CD14-positive monocyte (primary cell): ENCODE data around the gene CAMK4. TPM values are rescaled to one million over a fixed set of nuclear protein-coding genes. Genes with fewer than 3 reads are reported as not detected.

Experiments
- DNase-seq, 3 donors: peaks; one replicate each; pipeline ENCODE4 v3.0.0-alpha.2; 2011 to 2022
- H2AFZ ChIP-seq: 2 replicates; pipeline ENCODE4 v1.6.0; 2012; ENCODE audit warnings: mild to moderate bottlenecking, low read depth, low read length, inconsistent platforms; ENCODE audit not compliant: insufficient read depth, poor library complexity, severe bottlenecking
- H3K27ac ChIP-seq, 2 donors: 1 replicate in 1 of 2; 2 replicates in 1 of 2; pipeline ENCODE4 v1.5.1; 2012 to 2013; ENCODE audit warnings: low read length in 2 of 2, control low read depth in 1 of 2, inconsistent platforms in 1 of 2, low read depth in 1 of 2, mild to moderate bottlenecking in 1 of 2
- H3K27me3 ChIP-seq, 2 donors: one replicate each; pipeline versions ENCODE4 v1.6.0 to v1.6.1; 2011 to 2013; ENCODE audit warnings: low read length in 2 of 2; ENCODE audit not compliant: control insufficient read depth in 2 of 2, insufficient read depth in 2 of 2
- H3K36me3 ChIP-seq, 2 donors: replicated peaks in 1 of 2; 1 replicate in 1 of 2; 2 replicates in 1 of 2; pipeline versions ENCODE4 v1.5.1 to v1.6.1; 2012 to 2013; ENCODE audit warnings: low read length in 2 of 2, control low read depth in 1 of 2, inconsistent platforms in 1 of 2, mild to moderate bottlenecking in 1 of 2; ENCODE audit not compliant: insufficient read depth in 2 of 2, control insufficient read depth in 1 of 2
- H3K4me1 ChIP-seq, 2 donors: 1 replicate in 1 of 2; 2 replicates in 1 of 2; pipeline versions ENCODE4 v1.5.1 to v1.6.1; 2012 to 2013; ENCODE audit warnings: low read length in 2 of 2, control low read depth in 1 of 2, inconsistent platforms in 1 of 2, mild to moderate bottlenecking in 1 of 2, moderate library complexity in 1 of 2; ENCODE audit not compliant: insufficient read depth in 2 of 2, control insufficient read depth in 1 of 2
- H3K4me2 ChIP-seq: replicated peaks from 2 replicates; pipeline ENCODE3; 2012; ENCODE audit warnings: low read length, moderate library complexity, mild to moderate bottlenecking; ENCODE audit not compliant: poor library complexity, severe bottlenecking; ENCODE audit errors: extremely low read depth
- H3K4me3 ChIP-seq, 3 experiments: fragments of 200-600 bp in 1 of 3; sonication (generic) in 1 of 3; replicated peaks in 1 of 3; 1 replicate in 2 of 3; 2 replicates in 1 of 3; pipeline ENCODE4 v1.5.1; 2011 to 2013; ENCODE audit warnings: low read length in 3 of 3, mild to moderate bottlenecking in 3 of 3, control low read depth in 2 of 3, low read depth in 2 of 3, inconsistent platforms in 1 of 3, moderate library complexity in 1 of 3
- H3K79me2 ChIP-seq: 2 replicates; pipeline ENCODE4 v1.6.0; 2012; ENCODE audit warnings: mild to moderate bottlenecking, control low read depth, inconsistent platforms, low read length, moderate library complexity; ENCODE audit not compliant: insufficient read depth
- H3K9ac ChIP-seq: 2 replicates; pipeline ENCODE4 v1.6.0; 2017; ENCODE audit warnings: low read length, mild to moderate bottlenecking; ENCODE audit not compliant: insufficient read depth, poor library complexity, severe bottlenecking
- H3K9me3 ChIP-seq, 2 donors: replicated peaks in 1 of 2; 1 replicate in 1 of 2; 2 replicates in 1 of 2; pipeline versions ENCODE4 v1.5.1 to v1.6.1; 2012 to 2013; ENCODE audit warnings: low read length in 2 of 2, control low read depth in 1 of 2; ENCODE audit not compliant: control insufficient read depth in 1 of 2, insufficient read depth in 1 of 2
- H4K20me1 ChIP-seq: 2 replicates; pipeline ENCODE4 v1.6.0; 2012; ENCODE audit warnings: mild to moderate bottlenecking, low read length, control low read depth, moderate library complexity; ENCODE audit not compliant: insufficient read depth
- H3K27ac Mint-ChIP-seq, 7 donors: one replicate each; pipeline ENCODE4 v1.8.0; 2020; ENCODE audit warnings: mild to moderate bottlenecking in 7 of 7, mixed read lengths in 7 of 7, moderate library complexity in 6 of 7, inconsistent platforms in 2 of 7
- H3K27me3 Mint-ChIP-seq, 3 donors: one replicate each; pipeline ENCODE4 v1.8.0; 2021 to 2022; ENCODE audit warnings: low read depth in 3 of 3, mild to moderate bottlenecking in 3 of 3, mixed read lengths in 3 of 3, moderate library complexity in 3 of 3, inconsistent platforms in 1 of 3
- H3K36me3 Mint-ChIP-seq, 2 donors: one replicate each; pipeline ENCODE4 v1.8.0; 2020; ENCODE audit warnings: mixed read lengths in 2 of 2, inconsistent platforms in 1 of 2, mild to moderate bottlenecking in 1 of 2
- H3K4me1 Mint-ChIP-seq: one replicate; pipeline ENCODE4 v1.8.0; 2020; ENCODE audit warnings: mild to moderate bottlenecking, mixed read lengths
- H3K4me3 Mint-ChIP-seq, 2 donors: one replicate each; pipeline ENCODE4 v1.8.0; 2020; ENCODE audit warnings: mild to moderate bottlenecking in 2 of 2, mixed read lengths in 2 of 2, moderate library complexity in 1 of 2
- H3K9me3 Mint-ChIP-seq, 7 donors: one replicate each; pipeline ENCODE4 v1.8.0; 2020 to 2022; ENCODE audit warnings: mixed read lengths in 7 of 7, mild to moderate bottlenecking in 6 of 7, moderate library complexity in 6 of 7, inconsistent platforms in 2 of 7
- CTCF ChIP-seq: fragments of 200-600 bp; IDR thresholded peaks from one replicate; pipeline ENCODE4 v1.8.0; 2022; ENCODE audit warnings: antibody characterized with exemption, mild to moderate bottlenecking
- WGBS: methylation state at CpG from one replicate; pipeline ENCODE4 v1.1.5; 2013; ENCODE audit warnings: missing lambda C conversion rate; ENCODE audit not compliant: insufficient coverage; 5-methylcytosine and 5-hydroxymethylcytosine counted together
- intact Hi-C, 2 donors: fragments of 100-400 bp; cut with micrococcal nuclease; formaldehyde crosslinking; loops; one replicate each; pipeline versions ENCODE4 v1.15.0 to v1.15.1; 2023
- polyA plus RNA-seq, 3 donors: library from polyadenylated mRNA; depleted of rRNA in 1 of 3; unstranded in 2 of 3; stranded (reverse) in 1 of 3; fragments of 300-500 nt in 2 of 3; fragments of >200 nt in 1 of 3; fragmentation: Illumina TruSeq in 2 of 3; gene quantifications; 1 replicate in 2 of 3; 2 replicates in 1 of 3; pipeline ENCODE4 v1.2.3, GENCODE V29; 2012 to 2021

Gene CAMK4
- polyA plus RNA-seq, 3 donors = 0.24 to 0.28 TPM; not detected in 1

DNA sequence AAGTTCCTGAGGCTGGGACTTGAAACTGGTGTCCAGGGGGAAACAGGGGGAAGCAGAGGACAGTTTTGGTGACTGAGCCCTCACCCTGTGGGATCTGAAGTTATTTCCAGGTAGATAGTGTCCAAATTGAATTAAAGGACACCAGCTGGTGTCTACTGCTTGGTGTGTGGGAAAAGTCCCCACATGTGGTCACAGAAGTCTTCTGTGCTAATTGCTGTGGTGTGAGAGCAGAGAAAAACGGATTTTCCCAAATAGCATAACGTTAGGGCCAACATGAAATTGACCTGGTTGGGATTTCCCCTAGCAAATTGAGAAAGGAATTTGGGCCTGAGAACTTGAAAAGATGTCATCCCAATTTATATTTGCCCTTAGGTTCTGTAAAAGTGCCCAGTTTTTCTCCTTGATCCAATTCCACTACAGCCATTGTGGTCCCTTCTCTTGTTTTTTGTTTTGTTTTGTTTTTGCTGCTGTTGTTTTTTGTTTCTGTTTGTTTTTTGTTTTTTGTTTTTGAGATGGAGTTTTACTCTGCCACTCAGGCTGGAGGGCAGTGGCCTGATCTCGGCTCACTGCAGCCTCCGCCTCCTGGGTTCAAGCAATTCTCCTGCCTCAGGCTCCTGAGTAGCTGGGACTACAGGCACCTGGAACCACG is 293.8 kb downstream of the CAMK4 start:
- no peak overlapping the region for H3K4me3 ChIP-seq

DNA sequence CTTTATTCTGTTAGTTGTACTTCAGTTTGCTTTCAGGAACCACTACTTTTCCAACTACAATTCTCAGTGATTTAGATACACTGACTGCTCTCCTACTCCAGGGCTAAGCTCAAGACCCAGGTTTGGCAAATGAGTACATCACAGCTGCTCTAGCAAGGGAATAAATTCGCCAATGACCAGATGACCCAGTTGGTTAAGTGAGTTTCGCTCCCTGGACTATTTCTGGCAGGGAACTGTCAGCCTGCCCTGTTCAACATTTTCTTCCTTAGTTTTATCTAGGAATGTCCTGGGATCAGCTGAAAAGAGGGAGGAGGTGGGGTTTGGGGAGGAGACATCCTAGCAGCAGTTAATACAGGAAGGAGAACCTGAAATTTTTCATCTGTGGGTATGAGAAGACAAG is 294.6 kb downstream of the CAMK4 start:
- Mint-ChIP-seq H3K36me3 (no peaks in the 10 kb centered on the region), H3K4me3 (no peak overlapping the region), H3K27me3 (peaks cover 0 to 3% (median 1%) of the 10 kb centered on the region in 3 donors), H3K4me1 (no peaks in the 10 kb centered on the region), H3K27ac (no peak overlapping the region), H3K9me3 (no peaks in the 10 kb centered on the region)
- H4K20me1 ChIP-seq = no peaks in the 10 kb centered on the region
- intact Hi-C loops = no loop called here
- no peak overlapping the region for H3K4me3 ChIP-seq
- no peak for DNase-seq
- no peak overlapping the region for H2AFZ ChIP-seq
- H3K27ac ChIP-seq = no peak overlapping the region
- H3K27me3 ChIP-seq = no peaks in the 10 kb centered on the region
- H3K36me3 ChIP-seq = no peaks in the 10 kb centered on the region
- no peaks in the 10 kb centered on the region for H3K79me2 ChIP-seq
- no peak for TF ChIP-seq CTCF
- H3K9ac ChIP-seq = no peak overlapping the region
- 94% methylated on average over 2 of the region's 2 CpGs for WGBS
- no peaks in the 10 kb centered on the region for H3K9me3 ChIP-seq
- no peak overlapping the region for H3K4me2 ChIP-seq
- H3K4me1 ChIP-seq = no peaks in the 10 kb centered on the region

More for the DNA sequence above, 293.8 kb downstream of the CAMK4 start:
- H3K36me3 ChIP-seq = no peaks in the 10 kb centered on the region
- no peak overlapping the region for H3K4me2 ChIP-seq
- H3K36me3 Mint-ChIP-seq = no peaks in the 10 kb centered on the region
- H4K20me1 ChIP-seq = no peaks in the 10 kb centered on the region
- 96% methylated on average over 5 of the region's 5 CpGs for WGBS
- no peaks in the 10 kb centered on the region for H3K9me3 Mint-ChIP-seq
- no peaks in the 10 kb centered on the region for H3K27me3 ChIP-seq
- peaks cover 3% of the 10 kb centered on the region for H3K4me1 Mint-ChIP-seq
- TF ChIP-seq CTCF = no peak
- intact Hi-C loops = no loop called here
- no peaks in the 10 kb centered on the region for H3K9me3 ChIP-seq
- H3K27ac ChIP-seq = no peak overlapping the region
- peaks cover 0 to 3% (median 2%) of the 10 kb centered on the region in 3 donors for H3K27me3 Mint-ChIP-seq
- H2AFZ ChIP-seq = no peak overlapping the region
- H3K9ac ChIP-seq = no peak overlapping the region
- H3K4me1 ChIP-seq = peaks cover 4% of the 10 kb centered on the region in 2 donors
- H3K79me2 ChIP-seq = no peaks in the 10 kb centered on the region
- peak in 1 of 3 donors; percentile 63 for DNase-seq
- no peak overlapping the region for H3K4me3 Mint-ChIP-seq
- no peak overlapping the region for H3K27ac Mint-ChIP-seq
